Neutrophil (primary cell): ENCODE measurements around the gene SH3GL1.

Experiments used
- H3K27ac ChIP-seq: fragments of 200-600 bp; sonication (generic); 2 replicates; pipeline ENCODE4 v1.5.1; 2016; ENCODE audit warnings: mild to moderate bottlenecking, moderate library complexity
- H3K27me3 ChIP-seq: fragments of 200-600 bp; sonication (generic); 2 replicates; pipeline ENCODE4 v1.6.0; 2016; ENCODE audit warnings: mild to moderate bottlenecking
- H3K36me3 ChIP-seq: fragments of 200-600 bp; sonication (generic); 2 replicates; pipeline ENCODE4 v1.5.1; 2017
- H3K4me1 ChIP-seq, 2 experiments: fragments of 200-600 bp in 1 of 2; sonication (generic) in 1 of 2; 1 replicate in 1 of 2; 2 replicates in 1 of 2; pipeline versions ENCODE4 v1.5.1 to v1.6.1; 2013 to 2016; ENCODE audit warnings: low read depth in 1 of 2, low read length in 1 of 2, mild to moderate bottlenecking in 1 of 2, moderate library complexity in 1 of 2; ENCODE audit not compliant: control insufficient read depth in 1 of 2, insufficient read depth in 1 of 2
- H3K4me3 ChIP-seq, 2 experiments: fragments of 200-600 bp in 1 of 2; sonication (generic) in 1 of 2; 1 replicate in 1 of 2; 2 replicates in 1 of 2; pipeline ENCODE4 v1.5.1; 2013 to 2016; ENCODE audit warnings: low read depth in 1 of 2, low read length in 1 of 2, mild to moderate bottlenecking in 1 of 2, moderate library complexity in 1 of 2
- H3K9me3 ChIP-seq: fragments of 200-600 bp; sonication (generic); 2 replicates; pipeline ENCODE4 v1.5.1; 2016
- TF ChIP-seq, protein P1 (sequence below): fragments of 200-600 bp; sonication (generic); IDR thresholded peaks from 2 replicates; pipeline ENCODE4 v1.5.1; 2016; ENCODE audit warnings: antibody characterized with exemption

SH3GL1 gene

GRCh38 chr19:4380254-4380727, 20.1 kb downstream of the SH3GL1 start:
- Histone ChIP-seq H3K4me3 (peak overlapping the region; percentile 31 to 40), H3K36me3 (peaks cover 29% of the 10 kb centered on the region), H3K27ac (peak overlapping the region; percentile 66), H3K9me3 (no peaks in the 10 kb centered on the region), H3K27me3 (no peaks in the 10 kb centered on the region), H3K4me1 (peaks cover 44 to 48% of the 10 kb centered on the region in 2 experiments)
- TF ChIP-seq, protein P1, sequence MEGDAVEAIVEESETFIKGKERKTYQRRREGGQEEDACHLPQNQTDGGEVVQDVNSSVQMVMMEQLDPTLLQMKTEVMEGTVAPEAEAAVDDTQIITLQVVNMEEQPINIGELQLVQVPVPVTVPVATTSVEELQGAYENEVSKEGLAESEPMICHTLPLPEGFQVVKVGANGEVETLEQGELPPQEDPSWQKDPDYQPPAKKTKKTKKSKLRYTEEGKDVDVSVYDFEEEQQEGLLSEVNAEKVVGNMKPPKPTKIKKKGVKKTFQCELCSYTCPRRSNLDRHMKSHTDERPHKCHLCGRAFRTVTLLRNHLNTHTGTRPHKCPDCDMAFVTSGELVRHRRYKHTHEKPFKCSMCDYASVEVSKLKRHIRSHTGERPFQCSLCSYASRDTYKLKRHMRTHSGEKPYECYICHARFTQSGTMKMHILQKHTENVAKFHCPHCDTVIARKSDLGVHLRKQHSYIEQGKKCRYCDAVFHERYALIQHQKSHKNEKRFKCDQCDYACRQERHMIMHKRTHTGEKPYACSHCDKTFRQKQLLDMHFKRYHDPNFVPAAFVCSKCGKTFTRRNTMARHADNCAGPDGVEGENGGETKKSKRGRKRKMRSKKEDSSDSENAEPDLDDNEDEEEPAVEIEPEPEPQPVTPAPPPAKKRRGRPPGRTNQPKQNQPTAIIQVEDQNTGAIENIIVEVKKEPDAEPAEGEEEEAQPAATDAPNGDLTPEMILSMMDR = no peak

- Histone ChIP-seq H3K4me1 (peaks cover 50 to 55% of the 10 kb centered on the region in 2 experiments), H3K4me3 (peak overlapping the region; percentile 31 to 40), H3K27ac (peak overlapping the region; percentile 66), H3K36me3 (peaks cover 25% of the 10 kb centered on the region), H3K27me3 (no peaks in the 10 kb centered on the region), H3K9me3 (no peaks in the 10 kb centered on the region)
- TF ChIP-seq, protein P1 = no peak
Measured at GRCh38 chr19:4379383-4380253, 20.7 kb downstream of the SH3GL1 start.

DNA sequence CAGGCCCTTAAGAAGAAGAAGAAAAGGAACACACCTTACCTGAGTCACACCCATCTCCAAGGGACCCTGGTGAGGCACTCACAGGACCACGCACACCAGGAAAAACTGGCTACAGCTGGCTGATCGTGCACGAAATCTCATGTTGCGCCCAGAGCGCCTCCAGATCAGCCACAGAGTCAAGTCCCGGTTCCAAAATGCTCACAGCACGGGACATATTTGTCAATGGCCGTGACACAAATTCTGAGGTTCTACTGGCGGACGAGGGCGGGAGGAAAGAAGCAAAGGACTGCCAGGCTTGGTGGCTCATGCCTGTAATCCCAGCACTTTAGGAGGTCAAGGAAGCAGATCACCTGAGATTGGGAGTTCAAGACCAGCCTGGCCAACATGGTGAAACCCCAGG, 21.5 kb downstream of the SH3GL1 start:
- no peaks in the 10 kb centered on the region for H3K9me3 ChIP-seq
- peaks cover 17% of the 10 kb centered on the region for H3K36me3 ChIP-seq
- H3K4me1 ChIP-seq = peaks cover 58 to 62% of the 10 kb centered on the region in 2 experiments
- TF ChIP-seq, protein P1 = no peak
- H3K27ac ChIP-seq = no peak overlapping the region
- H3K27me3 ChIP-seq = no peaks in the 10 kb centered on the region
- no peak overlapping the region for H3K4me3 ChIP-seq

GRCh38 chr19:4376991-4377781, 23.2 kb downstream of the SH3GL1 start:
- Histone ChIP-seq H3K36me3 (peaks cover 11% of the 10 kb centered on the region), H3K9me3 (no peaks in the 10 kb centered on the region), H3K27me3 (no peaks in the 10 kb centered on the region), H3K4me1 (peaks cover 65 to 67% of the 10 kb centered on the region in 2 experiments), H3K27ac (peak overlapping the region; percentile 88), H3K4me3 (no peak overlapping the region)
- TF ChIP-seq, protein P1 = no peak

- no peaks in the 10 kb centered on the region for H3K9me3 ChIP-seq
- H3K27ac ChIP-seq = peak overlapping the region; percentile 88
- peaks cover 11% of the 10 kb centered on the region for H3K36me3 ChIP-seq
- H3K4me3 ChIP-seq = no peak overlapping the region
- H3K4me1 ChIP-seq = peaks cover 67 to 69% of the 10 kb centered on the region in 2 experiments
- TF ChIP-seq, protein P1 = no peak
- H3K27me3 ChIP-seq = no peaks in the 10 kb centered on the region
Measured at GRCh38 chr19:4376671-4376990, 23.7 kb downstream of the SH3GL1 start.
